Pancreas (tissue), 10 donors: ENCODE results near the gene CST1. TPM values are rescaled to one million over a fixed set of nuclear protein-coding genes. Genes with fewer than 3 reads are reported as not detected.
"Not testable (repeated sequence)": the region's sequence is repeated elsewhere in the genome, so short reads cannot be mapped to it uniquely, and the experiment has no call there.

Experiments used
- ATAC-seq, 4 donors: fragments of 200-7000 bp; cut with Tn5 transposase; one replicate each; pipeline versions ENCODE4 v1.8.0 to v1.9.1; 2020; ENCODE audit warnings: mild to moderate bottlenecking in 4 of 4, moderate library complexity in 4 of 4
- DNase-seq, 6 donors: peaks; one replicate each; pipeline ENCODE4 v3.0.0-alpha.2; 2020
- FAIRE-seq: peaks from 2 replicates; lab custom pipeline; 2012; peaks lifted over from hg19 to GRCh38; lab: Jason Lieb, UNC
- H3K27ac ChIP-seq, 4 donors: fragments of 200-600 bp; sonication (generic); 1 replicate in 3 of 4; 2 replicates in 1 of 4; pipeline versions ENCODE4 v1.5.0 to v1.8.0; 2020
- H3K27me3 ChIP-seq, 4 donors: fragments of 200-600 bp; one replicate each; pipeline ENCODE4 v1.8.0; 2021
- H3K36me3 ChIP-seq, 3 donors: fragments of 200-600 bp; sonication (generic) in 1 of 3; one replicate each; pipeline versions ENCODE4 v1.5.0 to v1.8.0; 2020 to 2021
- H3K4me1 ChIP-seq, 3 donors: fragments of 200-600 bp; one replicate each; pipeline ENCODE4 v1.8.0; 2021
- H3K4me3 ChIP-seq, 4 donors: fragments of 200-600 bp; sonication (generic) in 2 of 4; one replicate each; pipeline versions ENCODE4 v1.5.0 to v1.8.0; 2020 to 2021
- H3K9me3 ChIP-seq, 4 donors: fragments of 200-600 bp; one replicate each; pipeline ENCODE4 v1.8.0; 2021
- WGBS, 2 donors: extraction: QIAGEN DNeasy Blood & Tissue Kit; methylation state at CpG; one replicate each; pipeline ENCODE4 v1.1.7; 2013; 5-methylcytosine and 5-hydroxymethylcytosine counted together
- intact Hi-C, 3 donors: fragments of 100-400 bp; cut with DNase I; formaldehyde crosslinking; loops; one replicate each; pipeline versions ENCODE4 v1.11.1 to v1.14.2; 2022
- polyA plus RNA-seq, 2 donors: library from polyadenylated mRNA; stranded (reverse); fragments of 200-250 nt; gene quantifications; one replicate each; pipeline ENCODE4 v1.2.3, GENCODE V29; 2013
- total RNA-seq, 6 donors: library from RNA; stranded (reverse); fragmentation: NEBNext Ultra II Directional in 4 of 6; extraction: Animal tissue kit (Norgen Biotek cat#: 25700) in 4 of 6; gene quantifications; one replicate each; pipeline versions ENCODE4 v1.2.1 to v1.2.4, GENCODE V29; 2021 to 2023
- TF ChIP-seq, protein P1 (sequence below), 4 donors: fragments of 200-600 bp; sonication (generic) in 3 of 4; IDR thresholded peaks; one replicate each; pipeline versions ENCODE4 v1.5.0 to v1.8.0; 2021; ENCODE audit warnings: antibody characterized with exemption in 4 of 4
- donor health status: healthy with polysubstance abuse.
- donor health status: DM: no; HTN: no; CAD: no; lungs with moderate emphysema.
- donor health status: DM: no; HTN: no; CAD: no.
- donor health status: control.
- donor health status: control.
- donor health status: Bipolar disorder and iron deficiency.
- donor health status: DM: yes; HTN: yes; CAD: no.
- donor health status: DM: no; HTN: no; CAD: no.
- donor health status: DM: no; HTN: no; CAD: no.
- donor health status: DM: yes; HTN: yes; CAD: no.

Gene CST1
- total and polyA plus RNA-seq, 8 donors = 0.21 to 0.34 TPM; not detected in 6

DNA sequence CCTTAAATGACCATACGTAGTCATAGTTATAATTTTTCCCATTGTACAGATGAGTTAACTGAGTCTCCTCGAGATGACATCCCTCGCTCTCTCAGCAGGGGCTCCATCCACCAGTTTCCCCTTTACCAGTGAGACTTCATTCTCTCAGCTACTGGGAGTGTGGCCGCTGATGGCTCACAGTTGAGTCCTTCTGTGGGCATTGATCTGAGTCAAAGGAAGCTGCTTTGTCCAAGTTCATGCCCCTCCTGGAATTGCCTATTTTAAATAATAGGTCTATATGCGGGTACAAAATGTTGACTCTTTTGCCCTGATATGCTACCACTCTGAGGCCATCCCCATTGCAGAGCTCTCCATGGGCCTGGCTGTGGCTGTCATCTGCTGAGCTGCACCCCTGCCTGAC lies 14.8 kb upstream of the CST1 start:
- no peaks in the 10 kb centered on the region for H3K27me3 ChIP-seq
- intact Hi-C loops = no loop called here
- WGBS, 2 donors = 68 to 81% methylated on average over 5 of the region's 5 CpGs

DNA sequence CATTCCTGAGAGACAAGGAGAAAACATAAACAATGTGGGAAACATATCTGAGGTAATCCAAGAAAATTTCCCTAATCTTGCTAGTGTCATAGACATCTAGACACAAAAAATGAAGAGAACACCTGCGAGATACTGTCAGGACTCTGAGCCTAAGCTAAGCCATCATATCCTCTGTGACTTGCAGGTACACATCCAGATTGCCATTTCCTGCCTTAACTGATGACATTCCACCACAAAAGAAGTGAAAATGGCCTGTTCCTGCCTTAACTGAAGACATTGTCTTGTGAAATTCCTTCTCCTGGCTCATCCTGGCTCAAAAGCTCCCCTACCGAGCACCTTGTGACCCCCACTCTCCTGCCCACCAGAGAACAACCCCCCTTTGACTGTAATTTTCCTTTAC lies 13.9 kb upstream of the CST1 start:
- intact Hi-C loops, H3K9me3 ChIP-seq, H3K27me3 ChIP-seq, H3K27ac ChIP-seq, H3K4me3 ChIP-seq, H3K36me3 ChIP-seq, FAIRE-seq, DNase-seq, H3K4me1 ChIP-seq, ATAC-seq: not testable (repeated sequence)
- WGBS, 2 donors = 20 to 38% methylated on average over 2 of the region's 2 CpGs

More for the DNA sequence above, 14.8 kb upstream of the CST1 start:
- FAIRE-seq (no peak), DNase-seq (no peak), ATAC-seq (no peak)
- H3K4me1 ChIP-seq = no peaks in the 10 kb centered on the region
- no peak overlapping the region for H3K27ac ChIP-seq
- H3K4me3 ChIP-seq = no peak overlapping the region
- TF ChIP-seq, protein P1, sequence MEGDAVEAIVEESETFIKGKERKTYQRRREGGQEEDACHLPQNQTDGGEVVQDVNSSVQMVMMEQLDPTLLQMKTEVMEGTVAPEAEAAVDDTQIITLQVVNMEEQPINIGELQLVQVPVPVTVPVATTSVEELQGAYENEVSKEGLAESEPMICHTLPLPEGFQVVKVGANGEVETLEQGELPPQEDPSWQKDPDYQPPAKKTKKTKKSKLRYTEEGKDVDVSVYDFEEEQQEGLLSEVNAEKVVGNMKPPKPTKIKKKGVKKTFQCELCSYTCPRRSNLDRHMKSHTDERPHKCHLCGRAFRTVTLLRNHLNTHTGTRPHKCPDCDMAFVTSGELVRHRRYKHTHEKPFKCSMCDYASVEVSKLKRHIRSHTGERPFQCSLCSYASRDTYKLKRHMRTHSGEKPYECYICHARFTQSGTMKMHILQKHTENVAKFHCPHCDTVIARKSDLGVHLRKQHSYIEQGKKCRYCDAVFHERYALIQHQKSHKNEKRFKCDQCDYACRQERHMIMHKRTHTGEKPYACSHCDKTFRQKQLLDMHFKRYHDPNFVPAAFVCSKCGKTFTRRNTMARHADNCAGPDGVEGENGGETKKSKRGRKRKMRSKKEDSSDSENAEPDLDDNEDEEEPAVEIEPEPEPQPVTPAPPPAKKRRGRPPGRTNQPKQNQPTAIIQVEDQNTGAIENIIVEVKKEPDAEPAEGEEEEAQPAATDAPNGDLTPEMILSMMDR (IDR thresholded peaks at IDR 0.05) = no peak
- no peaks in the 10 kb centered on the region for H3K9me3 ChIP-seq
- H3K36me3 ChIP-seq = no peaks in the 10 kb centered on the region

DNA sequence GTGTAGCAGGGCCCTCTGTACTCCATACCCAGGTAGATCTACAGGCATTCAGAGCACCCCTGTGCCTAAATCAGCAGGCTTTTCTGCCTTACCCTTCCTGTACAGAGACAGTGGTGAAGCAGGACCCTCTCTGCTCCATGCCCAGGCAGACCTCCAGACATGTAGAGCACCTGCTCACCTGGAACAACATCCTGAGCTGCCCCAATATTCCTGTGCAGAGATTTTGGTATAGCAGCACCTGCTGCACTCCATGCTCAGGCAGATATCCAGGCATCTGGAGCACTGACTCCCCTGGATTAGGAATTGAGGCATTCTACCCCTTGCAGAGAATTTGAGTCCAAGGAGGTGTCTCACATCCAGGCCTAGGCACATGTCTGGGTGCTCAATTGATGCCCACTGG lies 12.6 kb upstream of the CST1 start:
- DNase-seq (no peak), FAIRE-seq (no peak), ATAC-seq (no peak)
- H3K36me3 ChIP-seq = no peaks in the 10 kb centered on the region
- H3K27ac ChIP-seq = no peak overlapping the region
- intact Hi-C loops = no loop called here
- H3K4me1 ChIP-seq = no peaks in the 10 kb centered on the region
- H3K4me3 ChIP-seq = no peak overlapping the region
- TF ChIP-seq, protein P1 (IDR thresholded peaks at IDR 0.05) = no peak
- H3K9me3 ChIP-seq = no peaks in the 10 kb centered on the region
- H3K27me3 ChIP-seq = no peaks in the 10 kb centered on the region

DNA sequence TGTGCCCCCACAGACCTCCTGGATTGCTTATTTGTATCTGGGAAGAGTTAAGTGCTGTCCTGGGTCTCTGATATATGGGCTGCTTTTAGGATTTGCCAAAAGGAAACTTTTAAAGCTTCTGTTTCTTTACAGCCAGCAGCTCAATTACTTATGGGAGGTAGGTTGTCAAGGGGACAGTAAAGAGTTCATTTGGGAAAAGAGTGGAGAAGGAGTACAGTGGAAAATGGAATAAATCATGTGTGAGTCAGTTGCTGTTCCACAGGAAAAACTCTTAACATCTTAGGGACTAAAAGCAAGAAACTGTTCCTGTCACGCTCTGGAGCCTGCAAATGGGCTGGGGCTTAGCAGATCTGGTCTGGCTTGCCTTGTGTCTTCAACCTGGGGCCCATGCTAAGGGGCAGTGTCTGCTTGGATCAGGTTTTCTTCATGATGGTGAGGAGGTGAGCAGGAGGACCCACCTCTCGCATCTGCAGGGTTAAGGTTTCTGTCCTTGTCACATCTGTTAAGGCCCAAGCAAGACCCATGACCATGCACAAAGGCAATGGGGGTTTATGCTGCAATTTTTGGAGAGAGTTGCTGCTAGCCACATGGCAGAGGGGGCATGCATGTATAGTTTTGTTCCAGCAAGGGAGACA lies 8.7 kb upstream of the CST1 start:
- Histone ChIP-seq H3K27me3 (no peaks in the 10 kb centered on the region), H3K27ac (no peak overlapping the region), H3K4me1 (no peaks in the 10 kb centered on the region), H3K36me3 (no peaks in the 10 kb centered on the region), H3K4me3 (no peak overlapping the region), H3K9me3 (no peaks in the 10 kb centered on the region)
- ATAC-seq (no peak), FAIRE-seq (no peak), DNase-seq (no peak)
- TF ChIP-seq, protein P1 (IDR thresholded peaks at IDR 0.05) = no peak
- 52 to 71% methylated on average over 2 of the region's 2 CpGs for WGBS, 2 donors
- intact Hi-C loops = no loop called here

DNA sequence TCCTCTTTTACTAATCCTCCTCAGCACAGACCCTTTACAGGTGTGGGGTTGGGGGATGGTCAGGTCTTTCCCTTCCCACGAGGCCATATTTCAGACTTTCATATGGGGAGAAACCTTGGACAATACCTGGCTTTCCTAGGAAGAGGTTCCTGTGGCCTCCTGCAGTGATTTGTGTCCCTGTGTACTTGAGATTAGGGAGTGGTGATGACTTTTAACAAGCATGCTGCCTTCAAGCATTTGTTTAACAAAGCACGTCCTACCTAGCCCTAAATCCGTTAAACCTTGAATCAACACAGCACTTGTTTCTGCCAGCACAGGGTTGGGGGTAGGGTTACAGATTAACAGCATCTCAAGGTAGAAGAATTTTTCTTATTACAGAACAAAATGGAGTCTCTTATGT lies 6.1 kb upstream of the CST1 start:
- H3K27me3 ChIP-seq, H3K9me3 ChIP-seq, H3K27ac ChIP-seq, DNase-seq, ATAC-seq, H3K4me1 ChIP-seq, H3K36me3 ChIP-seq, FAIRE-seq, intact Hi-C loops, H3K4me3 ChIP-seq: not testable (repeated sequence)
- 5 to 9% methylated on average over 3 of the region's 3 CpGs for WGBS, 2 donors

DNA sequence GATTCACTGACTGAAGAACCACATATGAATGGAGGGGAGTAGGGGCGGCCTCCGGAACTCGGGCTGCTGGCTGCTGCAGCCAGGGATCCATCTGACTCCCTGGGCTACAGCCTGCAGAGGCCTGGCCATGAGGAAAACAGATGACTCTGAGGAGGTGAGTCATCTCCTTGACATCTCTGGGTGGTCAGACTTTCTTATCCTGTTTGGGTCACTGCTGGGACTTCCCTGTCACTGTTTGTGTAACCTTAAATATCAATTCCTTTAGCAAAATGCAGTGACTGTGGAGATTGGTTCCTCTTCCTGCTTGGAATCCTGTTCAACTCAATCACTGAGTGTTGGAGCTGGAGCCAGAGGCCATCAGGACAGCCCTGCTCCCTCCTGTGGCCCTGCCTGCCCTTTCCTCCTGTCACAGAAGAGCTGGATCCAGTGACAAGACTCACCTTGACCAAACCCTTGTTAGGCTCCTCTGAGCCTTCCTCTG lies 4.4 kb upstream of the CST1 start:
- H3K9me3 ChIP-seq, H3K4me3 ChIP-seq, intact Hi-C loops, H3K27me3 ChIP-seq, H3K4me1 ChIP-seq, H3K27ac ChIP-seq, H3K36me3 ChIP-seq, FAIRE-seq, DNase-seq: not testable (repeated sequence)
- 66 to 72% methylated on average over 3 of the region's 3 CpGs for WGBS, 2 donors
- ATAC-seq = peak in 2 of 4 donors; percentile 32 to 65
